Keratinocyte (primary cell): Measurements from ENCODE around the gene SHOC1. TPM values are rescaled to one million over a fixed set of nuclear protein-coding genes. Genes with fewer than 3 reads are reported as not detected.
A peak's percentile ranks its signal among the peaks of the same experiment; 100 is the strongest.

Experiments used
- DNase-seq: peaks from one replicate; pipeline ENCODE4 v3.0.0-alpha.2; 2011; ENCODE audit warnings: low read depth, missing footprints, low spot score
- FAIRE-seq: peaks from 2 replicates; lab custom pipeline; 2011; peaks lifted over from hg19 to GRCh38; lab: Jason Lieb, UNC
- H2AFZ ChIP-seq: 2 replicates; pipeline ENCODE4 v1.6.0; 2012; ENCODE audit warnings: low read length, control low read depth, inconsistent platforms; ENCODE audit not compliant: control insufficient read depth
- H3K27ac ChIP-seq: 2 replicates; pipeline ENCODE4 v1.5.1; 2011; ENCODE audit warnings: low read length; ENCODE audit not compliant: control insufficient read depth, insufficient read depth
- H3K27me3 ChIP-seq: 3 replicates; pipeline ENCODE4 v1.6.0; 2011; ENCODE audit warnings: low read length; ENCODE audit not compliant: control insufficient read depth, insufficient read depth; ENCODE audit errors: extremely low read depth
- H3K36me3 ChIP-seq, 2 experiments: 2 replicates in 1 of 2; 3 replicates in 1 of 2; pipeline ENCODE4 v1.5.1; 2011; ENCODE audit warnings: low read length in 2 of 2, mild to moderate bottlenecking in 1 of 2; ENCODE audit not compliant: control insufficient read depth in 2 of 2, insufficient read depth in 2 of 2; ENCODE audit errors: extremely low read depth in 1 of 2
- H3K4me1 ChIP-seq: 3 replicates; pipeline ENCODE4 v1.5.1; 2011; ENCODE audit warnings: low read length; ENCODE audit not compliant: control insufficient read depth, insufficient read depth; ENCODE audit errors: extremely low read depth
- H3K4me2 ChIP-seq: 3 replicates; pipeline ENCODE4 v1.6.0; 2011; ENCODE audit warnings: low read depth, low read length; ENCODE audit not compliant: control insufficient read depth, insufficient read depth; ENCODE audit errors: extremely low read depth
- H3K4me3 ChIP-seq, 3 experiments: fragments of 200-600 bp in 1 of 3; sonication (generic) in 1 of 3; 2 replicates in 2 of 3; 3 replicates in 1 of 3; pipeline ENCODE4 v1.5.1; 2011 to 2016; ENCODE audit warnings: low read length in 3 of 3, mild to moderate bottlenecking in 3 of 3, control low read depth in 2 of 3, inconsistent platforms in 1 of 3, low read depth in 1 of 3, mixed read lengths in 1 of 3, mixed run types in 1 of 3, moderate library complexity in 1 of 3; ENCODE audit not compliant: control insufficient read depth in 2 of 3, insufficient read depth in 2 of 3; ENCODE audit errors: extremely low read depth in 1 of 3
- H3K79me2 ChIP-seq: 2 replicates; pipeline ENCODE4 v1.6.0; 2012; ENCODE audit warnings: low read length; ENCODE audit not compliant: control insufficient read depth, insufficient read depth
- H3K9ac ChIP-seq: 3 replicates; pipeline ENCODE4 v1.6.0; 2011; ENCODE audit warnings: low read length; ENCODE audit not compliant: control insufficient read depth, insufficient read depth; ENCODE audit errors: extremely low read depth
- H3K9me1 ChIP-seq: 3 replicates; pipeline ENCODE4 v1.6.0; 2011; ENCODE audit warnings: low read length; ENCODE audit not compliant: control insufficient read depth, insufficient read depth; ENCODE audit errors: extremely low read depth
- H3K9me3 ChIP-seq: 2 replicates; pipeline ENCODE4 v1.5.1; 2012; ENCODE audit warnings: low read depth, low read length; ENCODE audit not compliant: control insufficient read depth
- H4K20me1 ChIP-seq: 3 replicates; pipeline ENCODE4 v1.6.0; 2011; ENCODE audit warnings: low read length; ENCODE audit not compliant: control insufficient read depth, insufficient read depth; ENCODE audit errors: extremely low read depth
- CTCF ChIP-seq, 3 experiments: IDR thresholded peaks in 1 of 3; conservative IDR thresholded peaks in 1 of 3; optimal IDR thresholded peaks in 1 of 3; 2 replicates in 2 of 3; 3 replicates in 1 of 3; pipeline versions ENCODE3 to v1.5.1; 2011; ENCODE audit warnings: low read length in 3 of 3, mild to moderate bottlenecking in 3 of 3, moderate library complexity in 2 of 3, control low read depth in 1 of 3, inconsistent platforms in 1 of 3; ENCODE audit not compliant: insufficient read depth in 2 of 3; ENCODE audit errors: extremely low read depth in 1 of 3
- EZH2 ChIP-seq: IDR thresholded peaks from one replicate; pipeline ENCODE4 v1.6.1; 2012; ENCODE audit warnings: inconsistent platforms, mild to moderate bottlenecking, low read length, moderate library complexity
- dilution Hi-C: fragments of 300-500 bp; cut with MboI; formaldehyde crosslinking; loops from one replicate; pipeline ENCODE4 v1.7.0; 2020; ENCODE audit warnings: low sequenced_read_pairs; ENCODE audit not compliant: extremely low pct_ligation_motif_present
- polyA plus RNA-seq, 5 experiments: library from polyadenylated mRNA; depleted of rRNA in 3 of 5; stranded (reverse) in 3 of 5; stranded (forward) in 1 of 5; unstranded in 1 of 5; fragments of >200 nt; gene quantifications; 1 replicate in 1 of 5; 2 replicates in 3 of 5; 3 replicates in 1 of 5; pipeline versions ENCODE4 v1.2.1 to v1.2.3, GENCODE V29; 2011 to 2012; ENCODE audit warnings: missing spikeins in 2 of 5, low read depth in 1 of 5, low replicate concordance in 1 of 5

The SHOC1 gene
- polyA plus RNA-seq, 1 donor (not counting 4 experiments of a cell fraction or from before 2014, with no cell fraction given): 0.03 TPM

GRCh38 chr9:111805830-111806241 lies 11.1 kb upstream of the SHOC1 start:
- H3K4me1 ChIP-seq: peaks cover 29% of the 10 kb centered on the region
- peak overlapping the region; percentile 99 for H3K27ac ChIP-seq
- H3K9me1 ChIP-seq: no peaks in the 10 kb centered on the region
- H3K9me3 ChIP-seq: no peaks in the 10 kb centered on the region
- peak overlapping the region; percentile 34 for H2AFZ ChIP-seq
- TF ChIP-seq EZH2 (no peak), CTCF (optimal IDR thresholded peaks at IDR 0.05 in 1 of 3, IDR thresholded peaks at IDR 0.05 in 1 of 3, conservative IDR thresholded peaks at IDR 0.05 in 1 of 3; ENCODE audit: extremely low read depth in 1 of 3, insufficient read depth in 2 of 3, low read length in 3 of 3) (no peak)
- no peaks in the 10 kb centered on the region for H3K79me2 ChIP-seq
- H3K4me2 ChIP-seq: peak overlapping the region; percentile 85
- FAIRE-seq: peak; percentile 82
- peak; percentile 77 for DNase-seq
- peak overlapping the region; percentile 80 for H3K9ac ChIP-seq
- H3K36me3 ChIP-seq: no peaks in the 10 kb centered on the region
- dilution Hi-C loops: no loop called here
- no peaks in the 10 kb centered on the region for H4K20me1 ChIP-seq
- peak overlapping the region in 1 of 3 experiments; percentile 40 for H3K4me3 ChIP-seq
- no peaks in the 10 kb centered on the region for H3K27me3 ChIP-seq

- Histone ChIP-seq H3K4me3 (peak overlapping the region in 2 of 3 experiments; percentile 34 to 40), H3K27me3 (no peaks in the 10 kb centered on the region), H3K27ac (peak overlapping the region; percentile 99), H4K20me1 (no peaks in the 10 kb centered on the region), H3K36me3 (no peaks in the 10 kb centered on the region), H2AFZ (peak overlapping the region; percentile 34), H3K4me2 (peak overlapping the region; percentile 85), H3K9me1 (no peaks in the 10 kb centered on the region), H3K9me3 (no peaks in the 10 kb centered on the region), H3K9ac (peak overlapping the region; percentile 80), H3K79me2 (no peaks in the 10 kb centered on the region), H3K4me1 (peaks cover 29% of the 10 kb centered on the region)
- FAIRE-seq (no peak), DNase-seq (no peak)
- dilution Hi-C loops: no loop called here
- TF ChIP-seq EZH2 (no peak), CTCF (optimal IDR thresholded peaks at IDR 0.05 in 1 of 3, IDR thresholded peaks at IDR 0.05 in 1 of 3, conservative IDR thresholded peaks at IDR 0.05 in 1 of 3; ENCODE audit: extremely low read depth in 1 of 3, insufficient read depth in 2 of 3, low read length in 3 of 3) (no peak)
Observed at GRCh38 chr9:111805262-111805661, 10.5 kb upstream of the SHOC1 start.
